ENCODE data around the gene TUBD1.
A peak's percentile ranks its signal among the peaks of the same experiment; 100 is the strongest.

TUBD1 gene

DNA sequence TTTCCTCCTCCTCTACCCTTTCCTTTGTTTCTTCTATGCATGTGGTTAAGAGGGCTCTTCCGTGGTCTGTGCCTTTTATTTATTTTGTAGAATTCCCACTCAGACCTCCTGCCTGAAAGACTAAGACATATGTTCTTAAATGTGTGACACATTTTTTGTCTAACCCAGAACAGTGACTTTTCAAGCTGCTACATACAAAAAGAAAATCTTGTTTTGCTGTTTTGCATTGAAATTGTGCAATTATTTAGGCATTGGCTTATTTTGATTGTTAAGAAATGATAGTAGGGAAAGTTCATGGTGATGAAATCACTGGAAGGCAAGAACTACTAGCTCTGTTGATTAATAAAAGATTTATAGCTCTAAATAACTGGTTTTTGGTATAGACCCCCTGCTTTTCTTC, 76.8 kb downstream of the TUBD1 start:
- DNase-seq (ENCODE audit: low spot score) = no peak

DNA sequence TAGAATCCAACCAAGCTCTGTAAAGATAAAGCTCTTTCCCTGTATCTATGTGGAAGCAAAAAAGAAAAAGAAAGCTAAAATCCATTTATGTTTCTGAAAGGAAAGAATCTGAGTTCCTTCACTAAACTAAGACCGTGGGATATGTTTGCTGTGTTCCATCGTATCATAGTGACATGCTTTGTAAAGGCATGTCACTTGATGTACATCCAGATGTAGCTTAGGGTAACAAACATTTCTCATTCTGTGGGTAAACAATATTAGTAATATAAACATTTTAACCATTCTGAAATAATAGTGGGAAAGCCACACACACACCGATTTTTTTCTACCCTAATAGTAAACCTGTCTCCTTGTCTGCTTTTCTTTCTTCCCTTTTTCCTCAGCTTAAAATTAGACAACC, 78.1 kb downstream of the TUBD1 start:
- no peak for DNase-seq (ENCODE audit: low spot score)

DNA sequence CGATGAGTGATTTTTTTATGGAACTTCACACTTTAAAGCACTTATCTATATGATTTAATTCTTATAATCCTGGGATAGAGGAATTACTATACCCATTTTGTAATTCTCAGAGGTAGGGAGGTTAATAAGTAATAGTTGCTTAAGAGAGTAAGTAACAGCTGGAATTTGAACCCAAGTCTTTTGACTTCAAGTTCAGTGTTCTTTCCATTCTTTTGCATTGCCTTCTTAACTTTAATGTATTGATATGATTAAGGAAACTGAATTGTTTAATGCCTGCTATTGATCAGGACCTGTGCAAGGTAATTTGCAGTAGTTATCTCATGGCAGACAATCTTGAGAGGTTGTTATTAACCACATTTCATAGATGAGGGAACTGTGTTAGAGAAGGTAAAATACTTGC, 78.5 kb downstream of the TUBD1 start:
- DNase-seq (ENCODE audit: low spot score) = no peak

DNA sequence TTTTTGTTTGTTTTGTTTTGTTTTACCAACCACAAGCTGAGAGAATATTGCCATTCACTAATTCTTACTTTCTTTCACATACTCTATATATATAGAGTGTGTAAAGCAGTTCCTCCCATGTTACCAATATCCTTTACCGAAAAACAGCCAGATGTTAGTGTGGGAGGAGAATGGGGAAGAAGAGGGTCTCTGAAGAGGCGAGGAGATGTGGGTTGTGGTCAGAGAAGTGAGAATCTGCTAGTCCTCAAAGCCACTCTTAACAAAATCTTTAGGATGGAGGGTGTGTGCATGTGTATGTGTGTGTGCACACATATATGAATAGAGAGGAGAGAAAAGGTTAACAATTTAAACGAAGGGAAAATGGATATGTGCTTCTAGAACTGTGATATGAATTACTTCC, 80.6 kb downstream of the TUBD1 start:
- no peak for DNase-seq (ENCODE audit: low spot score)

DNA sequence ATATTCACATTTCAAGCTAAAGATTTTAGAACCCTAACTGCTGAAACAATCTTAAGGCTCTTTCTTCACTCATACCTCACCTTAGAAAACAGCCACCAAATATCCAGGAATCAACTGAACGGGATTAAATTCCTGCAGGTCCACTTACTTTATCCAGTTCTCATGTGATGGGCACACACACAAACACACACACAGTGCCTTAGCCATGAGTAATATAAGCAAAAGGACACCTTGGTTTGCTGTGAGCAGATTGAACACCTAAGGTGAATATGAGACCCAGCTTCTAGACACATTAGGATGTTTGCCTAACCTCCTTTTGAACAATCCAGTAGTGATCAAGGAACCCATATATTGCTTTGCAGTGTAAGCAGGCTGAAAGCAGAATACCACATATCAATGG, 81.5 kb downstream of the TUBD1 start:
- no peak for DNase-seq (ENCODE audit: low spot score)

DNA sequence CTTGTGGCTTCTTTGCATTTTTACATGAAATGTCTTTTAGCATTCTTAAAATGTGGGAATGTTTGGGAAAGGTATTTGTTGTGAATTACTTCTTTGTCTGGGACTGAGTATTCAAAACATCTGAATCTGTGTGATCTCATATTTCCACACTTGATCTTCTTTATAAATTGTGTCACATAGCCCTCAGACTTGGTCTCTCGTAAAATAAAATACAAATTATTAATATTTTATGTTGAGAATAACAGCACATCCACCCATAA, 81.9 kb downstream of the TUBD1 start:
- DNase-seq (ENCODE audit: low spot score) = peak; percentile 27

Measured in AG20443 (cell line).